ENCODE data around the gene UGT3A1.

DNA sequence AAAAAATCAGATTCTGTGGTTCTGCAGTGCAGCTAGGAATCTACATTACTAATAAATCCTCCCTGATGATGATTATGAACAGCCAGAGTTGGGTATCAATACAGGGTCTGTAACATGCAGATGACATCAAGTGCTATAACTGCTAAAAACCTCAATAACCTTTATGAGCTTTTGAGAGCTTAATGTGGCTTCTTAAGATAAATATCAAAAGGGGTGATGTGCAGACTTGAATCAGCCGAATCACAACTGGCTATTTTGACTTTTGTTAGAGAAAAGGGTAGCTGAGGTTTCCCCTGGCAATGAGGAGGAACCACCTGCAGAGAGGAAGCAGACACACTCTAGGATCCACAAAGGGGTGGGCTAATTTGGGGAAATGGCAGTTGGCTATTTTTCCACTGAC lies 83.0 kb downstream of the UGT3A1 start:
- TF ChIP-seq CTCF (conservative IDR thresholded peaks at IDR 0.05; ENCODE audit: low read length): no peak
- no peak for TF ChIP-seq EZH2phosphoT487 (IDR thresholded peaks at IDR 0.05; ENCODE audit: borderline replicate concordance, low read depth, low read length)

Measured in OCI-LY7 (cell line).